Esophagus muscularis mucosa (tissue), 3 donors: ENCODE measurements around the gene NUP210.

Experiments used
- POLR2A ChIP-seq: fragments of 450-650 bp; IDR thresholded peaks from one replicate; pipeline ENCODE4 v1.6.1; 2017; ENCODE audit warnings: antibody characterized with exemption, moderate library complexity, mild to moderate bottlenecking, low read depth
- POLR2AphosphoS5 ChIP-seq, 2 donors: sonication (generic); formaldehyde crosslinking; IDR thresholded peaks; one replicate each; pipeline ENCODE4 v1.6.1; 2017; ENCODE audit warnings: antibody characterized with exemption in 2 of 2
- TF ChIP-seq, protein P1 (sequence below), 3 experiments: fragments of 200-600 bp in 2 of 3; fragments of 450-650 bp in 1 of 3; sonication (generic) in 2 of 3; IDR thresholded peaks; one replicate each; pipeline ENCODE4 v1.5.1; 2017 to 2019; ENCODE audit warnings: antibody characterized with exemption in 3 of 3, mild to moderate bottlenecking in 2 of 3, moderate library complexity in 1 of 3

DNA sequence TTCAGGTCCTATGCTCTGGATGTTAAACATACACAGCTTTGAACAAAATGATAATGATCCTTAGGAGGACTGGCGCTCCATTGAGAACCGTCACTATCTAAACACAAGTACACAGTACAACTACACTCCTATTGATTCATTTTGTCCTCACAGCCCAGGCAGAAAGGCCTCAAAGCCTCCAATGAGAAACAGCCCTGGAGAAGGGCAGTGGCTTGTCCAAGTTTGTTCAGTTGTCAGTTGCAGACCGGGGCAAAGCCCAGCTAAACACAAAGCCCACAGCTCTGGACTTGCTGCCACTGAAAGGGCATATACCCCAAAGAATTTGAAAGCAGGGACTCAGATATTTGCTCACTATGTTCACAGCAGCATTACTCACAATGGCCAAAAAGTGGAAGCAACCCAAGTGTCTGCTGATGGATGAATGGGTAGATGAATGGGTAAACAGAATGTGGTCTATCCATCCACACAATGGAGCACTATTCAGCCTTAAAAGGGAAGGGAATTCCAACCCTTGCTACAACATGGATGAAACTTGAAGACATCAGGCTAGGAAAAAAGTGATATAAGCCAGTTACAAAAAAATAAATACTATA lies 34.7 kb downstream of the NUP210 start:
- TF ChIP-seq, protein P1, sequence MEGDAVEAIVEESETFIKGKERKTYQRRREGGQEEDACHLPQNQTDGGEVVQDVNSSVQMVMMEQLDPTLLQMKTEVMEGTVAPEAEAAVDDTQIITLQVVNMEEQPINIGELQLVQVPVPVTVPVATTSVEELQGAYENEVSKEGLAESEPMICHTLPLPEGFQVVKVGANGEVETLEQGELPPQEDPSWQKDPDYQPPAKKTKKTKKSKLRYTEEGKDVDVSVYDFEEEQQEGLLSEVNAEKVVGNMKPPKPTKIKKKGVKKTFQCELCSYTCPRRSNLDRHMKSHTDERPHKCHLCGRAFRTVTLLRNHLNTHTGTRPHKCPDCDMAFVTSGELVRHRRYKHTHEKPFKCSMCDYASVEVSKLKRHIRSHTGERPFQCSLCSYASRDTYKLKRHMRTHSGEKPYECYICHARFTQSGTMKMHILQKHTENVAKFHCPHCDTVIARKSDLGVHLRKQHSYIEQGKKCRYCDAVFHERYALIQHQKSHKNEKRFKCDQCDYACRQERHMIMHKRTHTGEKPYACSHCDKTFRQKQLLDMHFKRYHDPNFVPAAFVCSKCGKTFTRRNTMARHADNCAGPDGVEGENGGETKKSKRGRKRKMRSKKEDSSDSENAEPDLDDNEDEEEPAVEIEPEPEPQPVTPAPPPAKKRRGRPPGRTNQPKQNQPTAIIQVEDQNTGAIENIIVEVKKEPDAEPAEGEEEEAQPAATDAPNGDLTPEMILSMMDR (IDR thresholded peaks at IDR 0.05) = no peak
- TF ChIP-seq POLR2A (no peak), POLR2AphosphoS5 (IDR thresholded peaks at IDR 0.05) (no peak)
